Smooth muscle cell of the umbilical artery (primary cell): ENCODE data around the gene L3MBTL4. TPM values are rescaled to one million over a fixed set of nuclear protein-coding genes. Genes with fewer than 3 reads are reported as not detected.

Source experiments
- total RNA-seq: library from RNA; depleted of rRNA; stranded (reverse); fragments of >200 nt; gene quantifications from 2 replicates; pipeline ENCODE4 v1.2.3, GENCODE V29; 2014

L3MBTL4 gene
- total RNA-seq, result not detected in 2 replicates

DNA sequence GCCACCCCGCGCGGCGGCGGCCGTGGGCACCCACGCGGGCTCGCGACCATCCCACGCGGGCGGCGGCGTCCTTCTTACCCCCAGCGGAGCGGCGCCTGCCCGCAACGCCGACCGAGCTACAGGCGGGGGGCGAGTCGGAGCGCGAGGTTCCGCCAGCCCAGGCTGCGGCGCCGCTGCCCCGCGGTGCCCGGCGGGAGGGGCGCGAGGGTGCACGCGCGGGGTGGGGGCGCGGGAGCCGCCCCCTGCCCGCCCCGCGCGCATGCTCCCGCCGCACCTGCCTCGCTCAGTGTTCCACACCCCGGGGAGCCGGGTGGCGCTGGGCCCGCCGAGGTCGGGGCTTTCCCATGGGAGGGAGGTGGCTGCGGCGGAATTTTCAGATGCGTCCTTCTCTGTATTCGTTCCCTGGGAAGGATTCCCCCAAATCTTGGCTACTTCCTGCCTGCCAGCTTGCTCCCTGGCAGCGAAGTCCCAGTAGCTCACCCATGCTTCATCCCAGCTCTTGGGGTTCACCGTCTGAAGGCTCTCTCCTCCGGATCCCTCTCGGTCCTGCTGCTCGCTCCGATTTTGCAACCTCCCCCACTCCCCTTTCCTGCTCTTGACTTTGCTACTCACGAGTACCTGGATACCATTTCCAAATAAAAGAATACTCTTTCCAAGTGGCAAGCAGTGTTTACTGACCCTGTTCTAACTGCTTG is at the start of gene L3MBTL4:
TSS of gene L3MBTL4 (minus strand) at position 189 of the 695 bp plus-strand sequence. CDS start 103,286 bp downstream, outside the sequence.

